ENCODE results near the gene FBXL4. TPM values are rescaled to one million over a fixed set of nuclear protein-coding genes. Genes with fewer than 3 reads are reported as not detected.

Gene FBXL4
- total and polyA plus RNA-seq, 2 of the 8 experiments (the other 6 are each of a cell fraction or from before 2014, with no cell fraction given): 6.9 to 13.8 TPM

DNA sequence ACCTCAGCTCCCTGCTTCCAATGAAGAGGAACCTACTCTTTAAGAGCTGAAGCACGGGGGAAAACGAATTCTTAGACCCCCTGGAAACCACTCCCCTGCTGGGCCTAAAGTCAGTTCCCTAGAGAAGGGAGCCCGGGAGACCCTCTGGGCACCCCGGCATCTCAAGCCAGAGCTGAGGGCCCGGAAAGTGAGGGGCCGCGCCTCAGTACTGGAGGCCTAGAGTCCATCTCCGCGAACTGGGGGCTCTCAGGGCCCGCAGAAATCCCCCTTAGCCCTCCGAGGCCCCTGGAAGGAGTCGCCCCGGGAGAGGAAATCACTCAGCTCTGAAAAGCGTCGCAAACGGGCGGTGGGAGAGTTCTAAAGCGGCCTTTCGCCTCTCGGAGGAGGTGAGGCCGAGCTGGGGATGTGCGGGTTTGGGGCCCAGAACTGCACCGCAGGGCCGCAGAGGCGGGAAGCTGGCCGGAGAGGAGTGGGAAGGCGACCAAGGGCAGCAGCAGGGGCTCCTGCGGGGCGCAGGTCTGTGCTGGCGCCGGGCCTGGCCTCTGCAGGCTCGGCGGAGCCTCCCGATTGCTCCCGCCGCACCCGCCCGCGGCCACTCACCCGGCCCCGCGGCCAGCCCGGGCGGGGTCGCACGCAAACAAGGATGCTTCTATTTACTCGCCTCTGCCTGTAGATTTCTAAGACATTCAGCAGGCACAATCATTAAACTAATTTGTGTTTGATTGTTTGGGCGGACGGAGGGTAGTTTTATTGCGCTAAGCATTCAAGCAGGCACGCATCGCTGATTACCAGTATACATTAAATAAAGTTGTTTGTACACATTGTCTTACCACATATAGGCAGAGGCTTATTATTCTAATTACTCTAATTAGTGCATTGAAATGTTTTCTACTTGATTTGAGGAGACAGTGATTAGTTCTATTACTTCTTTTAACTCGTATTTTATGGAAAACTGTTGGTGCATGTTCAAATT, 104.2 kb downstream of the FBXL4 start (continued):
- TF ChIP-seq KDM4A (IDR thresholded peaks at IDR 0.05; ENCODE audit: low read depth, low read length, severe bottlenecking): peak; percentile 41
- TF ChIP-seq GABPA (IDR thresholded peaks at IDR 0.05; ENCODE audit: borderline replicate concordance, insufficient read depth, low read length): no peak
- peak; percentile 78 for TF ChIP-seq RNF2 (IDR thresholded peaks at IDR 0.05; ENCODE audit: borderline replicate concordance, low read depth, low read length, missing control alignments, poor library complexity, severe bottlenecking)
- TF ChIP-seq CEBPB (IDR thresholded peaks at IDR 0.05; ENCODE audit: low read depth, low read length): no peak
- no peak for TF ChIP-seq TCF12 (IDR thresholded peaks at IDR 0.05; ENCODE audit: low read depth, low read length)
- no peak for TF ChIP-seq SIRT6 (IDR thresholded peaks at IDR 0.05; ENCODE audit: low read length)
- TF ChIP-seq BACH1 (IDR thresholded peaks at IDR 0.05; ENCODE audit: low read length): no peak
- TF ChIP-seq JUN (IDR thresholded peaks at IDR 0.05; ENCODE audit: low read depth, low read length): no peak
- no peak for TF ChIP-seq USF2 (IDR thresholded peaks at IDR 0.05; ENCODE audit: low read length)
- TF ChIP-seq HDAC2 (IDR thresholded peaks at IDR 0.05; ENCODE audit: borderline replicate concordance in 1 of 2, low read depth in 2 of 2, low read length in 2 of 2): no peak

Measured in H1 (cell line).